HG03103 (cell line): ENCODE results near the gene HRH3.
A peak's percentile ranks its signal among the peaks of the same experiment; 100 is the strongest.

Experiments used
- ATAC-seq: cut with Tn5 transposase; IDR thresholded peaks from one replicate; pipeline ENCODE4 v1.9.1; 2021; ENCODE audit warnings: low read depth; ENCODE audit not compliant: unreplicated experiment

Gene HRH3

DNA sequence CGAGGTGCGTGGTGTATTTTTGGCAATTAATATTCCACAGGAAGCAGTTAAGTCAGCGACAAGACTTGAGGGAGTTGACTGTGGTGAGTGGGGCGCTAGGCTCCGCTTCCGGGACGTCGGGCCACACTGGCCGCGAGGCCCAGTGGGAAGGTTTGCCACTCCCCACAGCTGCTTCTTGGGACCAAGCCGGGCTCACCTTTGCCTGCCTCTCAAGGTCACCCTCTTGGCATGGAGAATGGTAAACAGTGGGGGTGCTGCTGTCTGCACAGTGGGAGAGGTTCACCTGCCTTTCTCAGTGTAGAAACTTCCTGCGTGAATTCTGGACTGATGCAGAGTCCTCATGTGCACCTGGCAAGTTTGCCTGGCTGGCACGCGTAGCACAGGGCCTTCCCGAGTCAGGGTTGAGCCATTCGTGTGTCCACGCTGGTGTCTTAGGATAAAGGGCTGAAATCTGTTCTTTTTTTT is 24.6 kb upstream of the HRH3 start:
- ATAC-seq = no peak

DNA sequence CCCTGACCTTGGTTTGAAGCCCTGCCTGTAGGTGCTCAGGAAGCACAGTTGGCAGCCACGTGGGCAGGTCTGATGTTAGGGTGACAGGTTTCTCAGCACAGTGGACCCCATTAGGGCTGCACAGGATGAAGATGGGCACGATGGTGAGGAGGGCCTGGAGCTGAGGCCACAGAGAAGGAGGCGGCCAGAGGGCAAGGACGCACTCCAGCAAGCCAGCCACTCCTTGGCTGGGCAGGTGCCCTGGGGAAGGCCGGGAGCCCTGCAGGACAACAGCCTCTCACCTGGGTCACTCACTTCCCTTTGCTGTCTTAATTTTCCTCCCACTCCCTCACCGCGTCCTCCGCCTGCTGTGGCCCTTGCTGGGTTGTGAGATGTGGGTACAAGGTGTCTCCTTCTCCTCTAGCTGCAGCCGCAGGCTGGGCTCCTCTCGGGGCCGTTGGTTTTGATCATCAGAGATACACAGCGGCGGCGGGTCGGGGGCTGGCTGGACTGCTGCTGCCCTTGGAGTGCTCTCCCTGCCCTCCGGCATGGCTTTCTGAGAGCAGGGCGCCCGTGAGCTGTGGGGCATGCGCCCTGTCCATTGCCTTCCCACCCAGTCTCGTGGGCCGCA is 23.9 kb upstream of the HRH3 start:
- ATAC-seq = no peak

- ATAC-seq = no peak
Measured at GRCh38 chr20:62243106-62243505, 23.0 kb upstream of the HRH3 start.

DNA sequence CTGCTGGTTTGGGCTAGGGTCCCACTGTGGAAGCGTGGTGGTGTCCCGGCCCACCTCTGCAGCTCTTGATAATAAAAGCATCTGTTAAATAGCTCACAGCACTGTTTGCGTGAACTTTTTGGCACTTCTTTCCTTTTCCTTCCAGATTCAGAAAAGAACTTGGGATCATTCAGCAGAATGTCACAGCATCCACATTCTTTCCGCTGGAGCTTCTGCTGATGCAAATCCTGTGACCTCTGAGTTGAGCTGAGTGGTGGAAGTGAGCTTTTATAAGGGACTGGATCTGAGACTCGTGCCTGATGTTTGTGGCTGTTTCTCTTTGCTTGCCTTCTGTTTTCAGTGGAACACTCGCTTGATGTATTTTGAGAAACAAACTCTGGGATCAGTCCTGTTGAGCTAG is 22.1 kb upstream of the HRH3 start:
- no peak for ATAC-seq

DNA sequence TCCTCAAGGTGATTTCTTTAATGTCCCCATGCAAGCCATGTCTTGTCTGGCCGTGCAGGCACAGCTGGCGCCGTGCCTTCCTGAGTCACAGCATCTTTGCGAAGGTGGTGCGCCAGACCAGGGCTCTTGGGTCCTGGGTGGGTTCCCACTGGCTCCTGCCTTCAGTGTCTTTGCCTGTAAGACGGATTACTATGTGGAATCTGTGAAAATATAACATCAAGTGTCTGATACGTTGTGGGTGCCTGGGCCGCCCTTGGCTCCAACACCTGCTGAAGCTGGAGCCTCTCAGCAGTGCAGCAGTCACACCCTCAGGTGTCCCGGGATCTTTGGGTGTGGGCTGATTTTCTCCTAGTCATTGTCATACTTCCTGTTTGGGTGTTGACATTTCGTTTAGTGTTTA is 21.4 kb upstream of the HRH3 start:
- no peak for ATAC-seq

DNA sequence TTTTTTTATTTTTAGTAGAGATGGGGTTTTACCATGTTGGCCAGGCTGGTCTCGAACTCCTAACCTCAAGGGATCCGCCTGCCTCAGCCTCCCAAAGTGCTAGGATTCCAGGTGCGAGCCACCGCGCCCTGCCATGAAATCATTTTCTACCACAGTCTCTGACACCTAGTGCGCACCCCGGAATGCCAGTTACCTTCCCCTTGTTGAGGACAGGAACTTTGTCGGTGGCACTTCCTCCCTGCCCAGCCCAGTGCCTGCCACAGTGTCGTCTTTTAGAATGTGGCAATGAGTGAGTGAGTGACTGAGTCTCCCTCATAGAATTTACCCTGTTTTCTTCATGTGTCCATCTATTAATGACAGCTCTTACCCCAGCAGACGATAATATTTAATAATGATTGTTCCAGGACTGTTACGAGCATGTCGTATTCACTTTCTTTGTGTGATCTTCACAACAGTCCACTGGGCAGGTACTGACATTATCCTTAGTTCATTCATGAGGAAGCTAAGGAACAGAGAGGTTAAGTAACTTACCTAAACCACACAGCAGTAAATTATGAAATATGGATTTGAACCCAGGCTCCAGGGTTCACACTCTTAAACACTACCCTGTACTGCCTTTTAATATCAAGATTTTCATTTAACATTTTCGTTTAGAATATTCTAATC is 20.1 kb upstream of the HRH3 start:
- ATAC-seq = no peak

DNA sequence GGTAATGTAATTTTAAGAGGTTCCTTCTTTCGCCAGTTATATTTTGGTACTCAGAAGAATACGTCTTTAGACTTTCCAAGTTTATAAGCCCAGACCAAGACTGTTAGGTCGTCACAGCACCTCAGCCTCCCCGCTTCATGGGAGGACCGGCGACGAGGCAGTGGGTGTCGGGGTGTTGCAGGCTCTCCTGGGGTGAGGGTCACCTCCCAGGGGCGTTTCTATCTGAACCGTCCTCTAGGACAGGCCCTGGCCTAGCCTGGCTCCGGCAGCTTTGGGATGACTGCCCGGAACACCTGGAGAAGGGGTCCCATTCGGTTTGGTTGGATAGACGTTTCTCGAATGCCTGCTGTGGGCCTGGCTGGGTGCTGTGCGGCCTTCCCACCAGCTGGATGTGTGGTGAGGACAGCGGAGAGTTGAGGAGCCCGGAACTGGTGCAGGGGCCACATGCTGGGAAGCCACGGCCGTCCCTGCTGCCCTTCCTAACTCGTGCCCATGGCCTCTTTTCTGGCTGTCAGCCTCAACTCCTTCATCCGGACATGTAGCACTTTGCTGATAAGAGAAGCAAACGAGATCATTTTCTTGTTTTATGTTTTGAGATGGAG is 19.3 kb upstream of the HRH3 start:
- no peak for ATAC-seq

DNA sequence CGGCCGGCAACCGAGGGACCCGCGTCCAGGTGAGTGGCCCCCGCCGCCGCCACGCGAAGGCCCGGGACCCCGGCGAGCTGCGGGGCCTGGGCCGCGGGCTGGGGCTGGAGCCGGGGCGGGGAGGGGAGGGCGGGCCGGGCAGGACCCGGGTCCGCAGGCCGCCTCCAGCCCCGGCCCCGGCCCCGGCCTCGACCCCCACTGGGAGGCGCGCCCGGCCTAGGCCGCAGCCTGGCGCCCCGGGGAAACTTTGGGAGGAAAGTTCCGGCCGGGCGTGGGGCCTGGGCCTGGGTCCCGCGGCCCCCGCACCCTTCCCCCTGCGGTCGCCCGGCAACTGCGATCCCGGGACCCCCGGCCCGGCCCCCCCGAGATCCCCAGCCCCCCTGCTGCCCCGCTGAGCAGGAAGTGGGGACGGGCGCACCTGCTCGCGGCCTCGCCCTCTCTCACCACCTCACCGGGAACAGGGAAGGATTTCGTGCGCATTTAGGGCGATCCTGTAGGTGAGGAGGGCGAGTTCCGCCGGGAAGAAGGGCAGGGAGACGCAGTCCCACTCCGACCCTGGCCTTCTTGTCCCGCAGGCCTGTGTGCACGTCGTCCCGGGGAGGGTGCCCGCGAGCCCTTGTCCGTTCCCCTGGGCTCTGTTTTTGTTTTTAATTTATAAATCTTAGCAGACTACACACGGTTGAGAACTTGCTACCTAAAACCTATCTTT is 18.6 kb upstream of the HRH3 start:
- peak; percentile 2 for ATAC-seq

DNA sequence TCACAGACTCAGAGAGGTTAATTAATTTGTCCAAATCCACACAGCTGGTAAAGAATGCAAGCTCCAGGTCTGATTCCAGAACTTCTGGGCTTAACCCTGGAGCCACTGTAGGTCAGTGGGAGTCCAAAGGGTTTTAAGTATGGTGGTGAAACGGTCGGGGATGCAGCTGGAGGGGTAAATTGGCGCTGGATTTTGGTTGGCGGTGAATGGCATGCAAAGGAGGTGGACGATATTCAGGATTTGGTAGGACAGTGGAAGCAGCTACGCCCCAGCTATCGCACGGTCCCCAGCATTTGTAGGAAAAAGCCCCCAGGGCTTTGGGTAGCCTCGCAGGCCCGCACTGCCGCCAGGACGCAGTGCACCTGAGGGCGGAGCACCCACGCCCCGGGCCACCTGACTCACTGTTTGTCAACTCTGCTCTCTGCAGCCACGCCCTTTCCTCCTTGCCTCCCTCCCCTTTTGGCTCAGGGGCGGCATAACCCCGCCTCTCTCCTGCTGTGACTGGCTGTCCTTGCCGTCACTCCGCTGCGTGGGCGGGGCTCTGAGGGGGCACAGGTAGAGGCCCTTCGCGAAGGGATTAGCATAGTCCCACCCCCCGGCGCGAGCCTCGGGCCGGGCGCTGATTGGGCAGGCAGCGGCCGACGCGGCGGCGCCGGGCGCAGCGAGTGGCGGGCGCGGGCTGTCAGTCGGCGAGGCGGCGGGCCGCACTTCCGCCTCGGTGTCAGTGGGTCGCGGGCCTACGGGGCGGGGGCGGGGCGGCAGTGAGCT is 17.9 kb upstream of the HRH3 start, which contains the start of gene OSBPL2:
Gene OSBPL2 (plus strand): TSS at position 721 of the 768 bp plus-strand sequence. CDS start 17,664 bp downstream, outside the sequence.
- ATAC-seq = peak; percentile 97

DNA sequence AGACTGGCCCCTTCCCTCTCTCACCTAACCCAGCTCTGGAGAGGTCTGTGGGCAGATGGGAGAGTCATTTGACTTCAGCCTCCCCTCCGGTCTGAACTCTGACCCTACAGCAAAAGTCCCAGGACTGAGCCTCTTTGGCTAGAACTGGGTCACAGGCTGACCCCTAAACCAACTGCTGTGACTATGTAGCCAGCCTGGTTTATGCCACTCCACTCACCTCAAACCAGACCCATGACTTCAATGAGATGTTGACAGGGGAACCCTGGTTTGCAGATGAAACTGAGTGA is 17.4 kb upstream of the HRH3 start:
- no peak for ATAC-seq

DNA sequence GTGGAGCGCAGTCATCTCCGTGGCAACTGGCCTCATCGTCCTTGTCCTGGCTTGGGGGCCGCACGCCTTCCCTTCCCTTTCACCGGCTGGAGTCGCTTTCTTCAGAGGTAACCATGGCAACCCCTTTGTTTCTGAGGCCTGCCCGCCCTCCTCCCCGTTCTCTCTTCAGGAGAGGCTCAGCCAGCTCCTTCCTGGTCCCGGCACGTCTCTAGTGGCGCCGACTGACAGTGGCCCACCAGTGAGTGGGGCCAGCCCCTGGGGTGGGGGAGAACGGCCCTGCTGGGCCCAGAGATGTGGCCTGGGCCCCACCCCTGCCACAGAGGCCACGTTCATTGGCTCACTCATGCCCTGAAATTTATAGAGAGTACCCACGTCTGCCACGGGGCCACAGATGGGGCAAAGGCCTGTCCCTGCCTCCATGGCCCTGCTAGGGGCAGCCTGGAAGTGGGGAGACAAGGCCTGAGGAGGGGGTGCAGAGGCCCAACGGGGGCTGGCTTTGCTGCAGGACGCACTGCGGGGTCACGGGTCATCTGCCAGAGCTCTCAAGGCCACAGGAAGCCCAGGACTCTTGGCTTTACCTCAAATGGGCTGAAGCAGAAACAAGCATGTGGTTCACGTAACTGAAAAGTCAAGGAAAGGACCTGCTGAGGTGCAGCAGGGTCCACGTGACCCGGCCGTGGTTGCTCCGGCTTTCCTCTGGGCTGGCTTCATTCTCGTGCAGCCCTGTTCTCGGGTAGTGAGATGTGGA is 16.9 kb upstream of the HRH3 start:
- no peak for ATAC-seq

- no peak for ATAC-seq
Measured at GRCh38 chr20:62236200-62236599, 16.1 kb upstream of the HRH3 start.

GRCh38 chr20:62235777-62236157 is 15.7 kb upstream of the HRH3 start:
- no peak for ATAC-seq

GRCh38 chr20:62235001-62235776 is 15.1 kb upstream of the HRH3 start:
- ATAC-seq = no peak

- no peak for ATAC-seq
Measured at GRCh38 chr20:62234339-62234738, 14.3 kb upstream of the HRH3 start.

- no peak for ATAC-seq
Measured at GRCh38 chr20:62233684-62234083, 13.6 kb upstream of the HRH3 start.

DNA sequence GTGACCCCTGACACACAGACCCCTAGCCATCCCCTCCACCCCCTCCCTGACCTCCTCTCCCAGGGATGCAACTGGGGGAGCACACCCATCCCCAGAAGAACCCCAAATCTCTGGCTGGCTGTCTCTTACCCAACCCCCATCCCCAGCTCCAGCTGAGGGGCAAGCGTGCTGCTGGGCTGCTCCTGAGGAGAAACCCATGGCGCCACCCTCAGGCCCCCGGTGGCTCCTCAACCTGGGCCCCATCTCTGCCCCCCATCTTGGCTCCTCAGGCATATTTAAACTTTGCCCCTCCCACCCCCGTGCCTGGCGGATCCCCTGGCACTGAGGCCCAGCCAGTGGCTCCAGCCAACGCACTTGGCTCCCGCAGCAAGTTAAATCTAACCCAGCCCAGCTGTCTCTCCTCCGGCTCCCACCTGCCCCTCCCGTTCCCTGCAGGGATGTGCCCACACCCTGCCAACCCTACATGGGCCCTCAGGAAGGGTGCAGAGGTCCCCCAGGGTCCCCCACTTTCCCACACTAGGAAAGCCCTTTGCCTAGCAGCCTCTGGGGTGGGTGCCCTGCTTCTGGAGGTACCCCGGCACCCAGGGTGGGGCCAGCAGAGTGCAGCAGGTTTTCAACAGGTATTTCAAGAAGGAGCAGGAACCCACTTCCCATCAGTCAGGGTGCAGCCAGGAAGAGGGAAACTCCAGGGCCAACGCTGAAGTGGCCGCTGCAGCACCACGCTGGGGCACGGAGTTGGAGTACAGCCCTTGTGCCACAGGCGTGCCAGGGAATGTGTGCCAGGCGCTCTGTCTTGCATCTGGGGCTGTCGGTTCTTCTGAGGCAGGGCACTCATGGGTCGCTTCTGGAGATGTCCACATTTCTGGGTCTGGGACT is 12.9 kb upstream of the HRH3 start:
- no peak for ATAC-seq

- no peak for ATAC-seq
Measured at GRCh38 chr20:62232194-62232593, 12.1 kb upstream of the HRH3 start.
